GM12864 (cell line): ENCODE measurements around the gene EXOC2.

ENCODE experiments used
- DNase-seq: peaks from one replicate; pipeline ENCODE4 v3.0.0-alpha.2; 2011; ENCODE audit warnings: low read depth
- H3K4me3 ChIP-seq: 2 replicates; pipeline ENCODE4 v1.5.1; 2011; ENCODE audit warnings: mild to moderate bottlenecking, low read depth, low read length, control low read depth
- CTCF ChIP-seq: IDR thresholded peaks from 2 replicates; pipeline ENCODE4 v1.5.1; 2011; ENCODE audit warnings: low read depth, mild to moderate bottlenecking, moderate library complexity, low read length, control low read depth, inconsistent platforms; ENCODE audit errors: missing control alignments

EXOC2 gene

DNA sequence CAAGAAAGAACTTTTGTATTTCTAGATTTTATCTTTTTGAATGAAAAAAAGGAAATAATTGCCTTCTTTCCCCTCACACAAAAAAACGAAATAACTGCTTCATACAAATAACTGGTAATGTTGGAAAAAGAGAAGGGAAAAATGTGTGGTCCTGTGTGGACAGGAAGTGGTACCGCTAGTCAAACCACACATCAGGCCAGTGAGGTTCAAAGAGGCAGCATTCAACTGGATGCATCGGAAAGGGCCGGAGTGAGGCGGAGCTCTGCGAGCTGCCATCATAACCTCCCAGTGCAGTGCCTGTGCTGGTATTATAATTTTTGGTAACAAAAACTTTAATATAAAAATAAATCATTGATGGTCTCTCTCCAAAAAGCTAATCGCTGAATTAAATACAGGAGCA lies 190.2 kb downstream of the EXOC2 start:
- DNase-seq: no peak
- no peak for TF ChIP-seq CTCF
- H3K4me3 ChIP-seq: no peak overlapping the region

DNA sequence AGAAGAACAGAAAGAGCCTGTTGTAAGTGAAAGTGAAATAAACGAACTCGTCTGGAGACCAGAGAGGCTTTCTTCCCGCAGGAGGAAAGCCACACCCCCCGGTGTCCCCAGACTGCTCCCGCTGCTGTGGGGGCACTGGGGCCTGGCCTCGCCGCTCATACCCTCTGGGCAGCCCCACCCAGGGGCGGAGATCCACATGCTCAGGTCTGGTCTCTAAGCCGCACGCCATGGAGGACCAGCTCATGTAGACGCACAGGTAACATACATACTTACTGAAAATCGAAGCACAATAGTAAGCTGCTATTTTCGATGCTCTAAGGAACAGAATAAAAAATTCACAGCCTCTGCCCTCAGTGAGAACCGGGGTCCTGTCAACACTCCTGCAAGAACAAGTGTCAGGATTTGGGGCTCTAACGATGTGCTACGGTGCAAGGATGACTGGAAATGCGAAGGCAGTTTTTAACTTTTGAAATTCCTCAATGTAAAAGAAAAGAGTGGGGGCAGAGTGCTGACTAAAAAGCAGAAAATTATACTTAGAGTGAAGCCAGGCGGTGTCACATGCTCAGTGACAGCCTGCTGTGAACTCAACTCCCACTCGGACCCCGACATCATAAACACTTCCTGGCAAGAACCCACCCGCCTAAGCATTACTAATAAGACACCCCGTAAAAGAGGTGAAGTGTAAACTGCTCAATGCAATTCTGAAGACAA lies 190.9 kb downstream of the EXOC2 start:
- no peak for TF ChIP-seq CTCF
- peak overlapping the region; percentile 60 for H3K4me3 ChIP-seq
- no peak for DNase-seq

DNA sequence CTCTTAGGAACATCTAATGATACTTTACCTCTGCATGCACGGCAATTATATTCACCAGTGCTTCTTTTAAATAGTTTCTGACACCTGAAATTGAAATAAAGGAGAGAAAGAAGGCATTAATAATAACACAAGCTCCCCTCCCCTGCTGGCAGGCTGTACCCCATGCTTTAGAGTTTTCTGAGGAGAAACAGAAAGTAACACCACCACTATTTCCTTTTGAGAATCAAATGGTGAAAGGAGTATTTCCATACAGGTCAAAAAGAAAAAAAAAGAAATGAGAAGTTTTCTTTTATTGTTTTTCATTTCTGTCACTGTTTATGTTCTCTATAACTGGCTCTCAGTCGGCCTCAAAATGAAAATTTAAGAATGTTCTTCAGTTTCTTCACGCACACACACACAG lies 193.3 kb downstream of the EXOC2 start:
- H3K4me3 ChIP-seq: no peak overlapping the region
- no peak for TF ChIP-seq CTCF

DNA sequence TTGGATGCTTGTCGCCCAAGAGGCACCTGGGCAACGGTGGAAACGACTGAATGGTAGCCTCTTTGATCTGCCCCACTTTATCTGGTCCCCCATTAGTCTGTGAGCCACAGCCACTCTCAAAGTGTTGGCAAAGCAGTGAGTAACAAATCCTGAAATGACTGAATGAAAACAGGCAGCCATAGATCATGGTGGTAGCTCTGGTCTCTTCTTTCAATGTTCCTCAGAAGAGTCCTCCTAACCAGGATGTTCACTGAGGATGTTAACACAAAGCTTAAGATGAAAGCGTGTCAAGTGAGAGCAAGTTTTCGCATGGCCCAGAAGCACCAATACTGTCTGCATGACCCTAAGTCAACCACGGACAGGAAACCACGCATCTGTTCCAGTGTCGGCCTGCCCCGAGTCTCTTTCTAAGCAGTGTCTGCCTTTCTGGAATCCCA lies 194.1 kb downstream of the EXOC2 start:
- no peak for DNase-seq
- no peak for TF ChIP-seq CTCF
- no peak overlapping the region; the same call in 1 of the 2 replicates for H3K4me3 ChIP-seq

More for the DNA sequence above, 193.3 kb downstream of the EXOC2 start:
- DNase-seq: no peak

DNA sequence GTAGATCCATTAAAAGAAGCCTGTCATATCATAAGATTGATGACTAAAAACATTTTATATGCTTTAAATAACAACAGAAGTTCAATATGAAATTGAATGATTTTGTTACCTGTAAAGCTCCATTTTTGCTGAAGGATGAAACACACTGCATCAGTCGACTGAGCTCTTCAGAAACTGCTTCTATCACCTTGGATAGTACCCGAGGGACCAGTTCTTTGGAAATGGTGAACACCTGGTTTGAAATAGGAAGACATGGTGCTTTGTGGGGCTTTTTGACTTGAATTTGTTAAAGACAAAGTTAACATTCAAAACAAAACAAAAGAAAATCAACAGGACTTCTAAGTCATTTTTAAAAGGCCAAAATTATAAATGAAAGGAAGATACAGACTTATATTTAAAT lies 195.7 kb downstream of the EXOC2 start:
- TF ChIP-seq CTCF: no peak
- DNase-seq: no peak
- no peak overlapping the region for H3K4me3 ChIP-seq

GRCh38 chr6:496649-497048 lies 196.3 kb downstream of the EXOC2 start:
- no peak for TF ChIP-seq CTCF
- no peak overlapping the region for H3K4me3 ChIP-seq
- DNase-seq: no peak

DNA sequence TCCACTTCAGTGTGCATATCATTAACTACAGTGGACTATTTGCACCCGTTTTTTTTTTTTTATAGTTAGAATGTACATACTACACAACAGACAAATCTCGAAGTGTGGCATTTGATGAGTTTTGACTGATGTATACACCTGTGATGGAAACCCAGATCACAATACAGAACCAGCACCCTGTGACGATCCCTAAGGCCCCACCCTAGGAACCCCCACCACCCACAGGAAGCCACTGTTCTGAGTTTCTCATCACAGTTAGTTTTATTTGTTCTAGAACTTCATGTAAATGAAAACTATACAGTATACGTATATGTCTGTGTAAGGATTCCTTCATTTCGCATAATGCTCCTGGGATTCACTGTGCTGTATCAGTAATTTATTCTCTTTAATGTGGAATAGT lies 198.5 kb downstream of the EXOC2 start:
- DNase-seq: no peak
- TF ChIP-seq CTCF: no peak
- H3K4me3 ChIP-seq: no peak overlapping the region
